MM.1S (cell line): ENCODE measurements around the gene GRIK2.

Experiments
- DNase-seq: peaks from one replicate; pipeline ENCODE4 v3.0.0-alpha.2; 2015
- H2AFZ ChIP-seq: fragments of 300-600 bp; sonication (generic); 2 replicates; pipeline ENCODE4 v1.6.0; 2016; ENCODE audit warnings: antibody characterized with exemption, low read length
- H3F3A ChIP-seq: fragments of 300-600 bp; sonication (generic); 2 replicates; pipeline ENCODE4 v1.6.1; 2016; ENCODE audit warnings: mild to moderate bottlenecking, antibody characterized with exemption, low read length, moderate library complexity, mixed read lengths; ENCODE audit not compliant: insufficient read depth
- H3K27ac ChIP-seq: fragments of 300-600 bp; sonication (generic); 2 replicates; pipeline ENCODE4 v1.5.1; 2016; ENCODE audit warnings: mild to moderate bottlenecking, low read length
- H3K27me3 ChIP-seq: fragments of 300-600 bp; sonication (generic); replicated peaks from 2 replicates; pipeline ENCODE4 v1.6.0; 2016; ENCODE audit warnings: low read length; ENCODE audit not compliant: insufficient read depth
- H3K36me3 ChIP-seq: fragments of 300-600 bp; sonication (generic); replicated peaks from 2 replicates; pipeline ENCODE4 v1.6.1; 2016; ENCODE audit warnings: mild to moderate bottlenecking, low read length, mixed read lengths; ENCODE audit not compliant: insufficient read depth
- H3K4me1 ChIP-seq: fragments of 300-600 bp; sonication (generic); 2 replicates; pipeline ENCODE4 v1.6.1; 2016; ENCODE audit warnings: low read length, mixed read lengths
- H3K4me2 ChIP-seq: fragments of 300-600 bp; sonication (generic); 2 replicates; pipeline ENCODE4 v1.6.0; 2016; ENCODE audit warnings: low read depth, low read length
- H3K4me3 ChIP-seq: fragments of 300-600 bp; sonication (generic); 2 replicates; pipeline ENCODE4 v1.5.1; 2016; ENCODE audit warnings: low read length, mixed read lengths
- H3K79me2 ChIP-seq: fragments of 300-600 bp; sonication (generic); 2 replicates; pipeline ENCODE4 v1.6.1; 2016; ENCODE audit warnings: mixed run types, low read length, mixed read lengths
- H3K9ac ChIP-seq: fragments of 300-600 bp; sonication (generic); 2 replicates; pipeline ENCODE4 v1.6.1; 2016; ENCODE audit warnings: low read length, mixed read lengths
- H3K9me2 ChIP-seq: fragments of 300-600 bp; sonication (generic); replicated peaks from 2 replicates; pipeline ENCODE4 v1.6.1; 2016; ENCODE audit warnings: mild to moderate bottlenecking, low read length, mixed read lengths; ENCODE audit not compliant: insufficient read depth
- H3K9me3 ChIP-seq: fragments of 300-600 bp; sonication (generic); replicated peaks from 2 replicates; pipeline ENCODE4 v1.6.1; 2016; ENCODE audit warnings: mild to moderate bottlenecking, low read length, mixed read lengths; ENCODE audit not compliant: insufficient read depth
- H4K20me1 ChIP-seq: fragments of 300-600 bp; sonication (generic); 2 replicates; pipeline ENCODE4 v1.6.1; 2016; ENCODE audit warnings: mild to moderate bottlenecking, low read length, moderate library complexity, mixed read lengths; ENCODE audit not compliant: insufficient read depth
- CTCF ChIP-seq: fragments of 300-600 bp; sonication (generic); IDR thresholded peaks from 2 replicates; pipeline ENCODE4 v1.5.1; 2016; ENCODE audit warnings: antibody characterized with exemption, low read length, mixed read lengths
- EZH2 ChIP-seq: fragments of 300-600 bp; sonication (generic); optimal IDR thresholded peaks from 2 replicates; pipeline ENCODE3; 2017; ENCODE audit warnings: low read depth, mild to moderate bottlenecking, antibody characterized with exemption, low read length, mixed read lengths
- EZH2phosphoT487 ChIP-seq: fragments of 300-600 bp; sonication (generic); IDR thresholded peaks from 2 replicates; pipeline ENCODE4 v1.6.1; 2018; ENCODE audit warnings: antibody characterized with exemption, low read length

Gene GRIK2

DNA sequence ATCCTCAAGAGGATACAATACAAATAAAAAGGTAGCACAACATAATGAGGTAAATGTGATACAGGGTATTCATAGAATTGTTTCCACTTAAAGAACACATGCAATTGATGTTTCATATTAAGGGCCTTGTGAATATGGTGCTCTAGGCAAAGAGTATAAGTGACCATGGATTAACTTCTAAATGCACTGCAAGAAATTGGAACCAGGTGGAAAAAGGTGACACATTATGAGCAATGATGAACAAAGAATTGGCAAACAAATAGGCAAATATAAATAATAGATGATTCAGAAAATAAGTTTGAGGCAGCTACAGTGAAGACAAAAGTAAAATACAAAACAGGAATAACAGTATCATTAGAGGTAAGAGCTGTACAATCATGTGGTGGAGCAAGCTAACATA is 192.0 kb downstream of the GRIK2 start:
- no peak overlapping the region for H3K9ac ChIP-seq
- no peak overlapping the region for H3K27ac ChIP-seq
- no peaks in the 10 kb centered on the region for H3K36me3 ChIP-seq
- TF ChIP-seq CTCF = no peak
- H3K4me3 ChIP-seq = no peak overlapping the region
- H3F3A ChIP-seq = no peaks in the 10 kb centered on the region
- H3K9me3 ChIP-seq = no peaks in the 10 kb centered on the region
- no peaks in the 10 kb centered on the region for H3K27me3 ChIP-seq
- no peaks in the 10 kb centered on the region for H4K20me1 ChIP-seq
- no peak for DNase-seq
- no peaks in the 10 kb centered on the region for H3K4me1 ChIP-seq
- H3K79me2 ChIP-seq = no peaks in the 10 kb centered on the region
- no peak overlapping the region for H2AFZ ChIP-seq
- no peaks in the 10 kb centered on the region for H3K9me2 ChIP-seq
- H3K4me2 ChIP-seq = no peak overlapping the region

DNA sequence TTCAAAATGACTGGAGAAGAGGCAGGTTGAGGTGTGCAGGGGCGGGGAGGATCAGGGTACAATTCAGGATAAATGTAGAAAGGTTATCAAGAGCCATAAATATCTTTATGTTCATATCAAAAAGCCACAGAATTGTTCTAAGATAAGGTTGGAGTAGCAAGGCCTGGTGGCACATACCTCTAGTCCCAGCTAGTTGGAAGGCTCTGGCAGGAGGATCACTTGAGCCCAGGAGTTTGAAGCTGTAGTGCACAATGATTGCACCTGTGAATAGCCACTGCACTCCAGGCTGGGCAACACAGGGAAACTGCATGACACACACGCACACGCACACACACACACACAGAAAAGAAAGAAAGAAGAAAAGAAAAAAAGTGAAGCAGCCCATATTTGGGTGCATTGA is 194.8 kb downstream of the GRIK2 start:
- H3K9me2 ChIP-seq = no peaks in the 10 kb centered on the region
- no peak overlapping the region for H2AFZ ChIP-seq
- H3K9ac ChIP-seq = no peak overlapping the region
- no peaks in the 10 kb centered on the region for H3K36me3 ChIP-seq
- no peak for TF ChIP-seq EZH2phosphoT487
- no peak for DNase-seq
- no peak overlapping the region for H3K4me3 ChIP-seq
- H4K20me1 ChIP-seq = no peaks in the 10 kb centered on the region
- H3K9me3 ChIP-seq = no peaks in the 10 kb centered on the region
- H3F3A ChIP-seq = no peaks in the 10 kb centered on the region
- no peaks in the 10 kb centered on the region for H3K79me2 ChIP-seq
- no peaks in the 10 kb centered on the region for H3K4me1 ChIP-seq
- H3K4me2 ChIP-seq = no peak overlapping the region
- no peaks in the 10 kb centered on the region for H3K27me3 ChIP-seq
- H3K27ac ChIP-seq = no peak overlapping the region

- no peak overlapping the region for H3K4me2 ChIP-seq
Observed at GRCh38 chr6:101595276-101595675, 201.8 kb downstream of the GRIK2 start.

DNA sequence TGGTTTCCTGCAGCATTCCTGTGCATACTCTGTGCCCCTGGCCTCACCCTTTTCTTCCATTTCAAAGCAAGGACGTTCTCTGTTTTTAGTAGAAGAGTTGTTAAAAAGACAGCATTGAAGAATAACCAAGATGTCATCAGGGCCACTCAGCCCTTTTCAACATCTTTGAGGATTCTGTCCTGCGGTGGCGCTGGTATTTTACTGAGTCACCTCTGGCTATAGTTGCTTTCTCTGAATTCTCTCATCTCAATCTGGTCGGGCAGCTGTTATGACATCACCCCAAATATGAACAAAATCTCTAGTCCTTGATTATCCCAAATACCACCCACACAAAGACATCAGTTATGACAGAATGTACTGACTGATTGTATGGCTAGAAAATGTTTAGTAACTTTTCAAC is 204.2 kb downstream of the GRIK2 start:
- TF ChIP-seq EZH2phosphoT487 = no peak
- no peak for TF ChIP-seq CTCF
- no peak for TF ChIP-seq EZH2
- no peak overlapping the region for H2AFZ ChIP-seq
- H3F3A ChIP-seq = no peaks in the 10 kb centered on the region
- H3K9ac ChIP-seq = no peak overlapping the region
- H4K20me1 ChIP-seq = no peaks in the 10 kb centered on the region
- no peak for DNase-seq
- no peak overlapping the region for H3K4me3 ChIP-seq
- H3K9me2 ChIP-seq = no peaks in the 10 kb centered on the region
- no peak overlapping the region for H3K4me2 ChIP-seq
- H3K79me2 ChIP-seq = no peaks in the 10 kb centered on the region
- no peaks in the 10 kb centered on the region for H3K27me3 ChIP-seq
- H3K4me1 ChIP-seq = no peaks in the 10 kb centered on the region
- H3K36me3 ChIP-seq = no peaks in the 10 kb centered on the region
- no peaks in the 10 kb centered on the region for H3K9me3 ChIP-seq
- H3K27ac ChIP-seq = no peak overlapping the region

More at GRCh38 chr6:101595276-101595675, 201.8 kb downstream of the GRIK2 start:
- H3K79me2 ChIP-seq = no peaks in the 10 kb centered on the region
- no peak overlapping the region for H2AFZ ChIP-seq
- DNase-seq = no peak
- no peak overlapping the region for H3K27ac ChIP-seq
- H3F3A ChIP-seq = no peaks in the 10 kb centered on the region
- TF ChIP-seq EZH2 (no peak), CTCF (no peak), EZH2phosphoT487 (no peak)
- no peaks in the 10 kb centered on the region for H3K4me1 ChIP-seq
- no peaks in the 10 kb centered on the region for H3K9me3 ChIP-seq
- H3K9ac ChIP-seq = no peak overlapping the region
- H4K20me1 ChIP-seq = no peaks in the 10 kb centered on the region
- no peak overlapping the region for H3K4me3 ChIP-seq
- H3K36me3 ChIP-seq = no peaks in the 10 kb centered on the region
- H3K27me3 ChIP-seq = no peaks in the 10 kb centered on the region
- H3K9me2 ChIP-seq = no peaks in the 10 kb centered on the region
